GM18867 (cell line): ENCODE results near the gene GTF2F2.

ENCODE experiments used
- ATAC-seq: cut with Tn5 transposase; IDR thresholded peaks from one replicate; pipeline ENCODE4 v1.9.1; 2021; ENCODE audit warnings: mild to moderate bottlenecking, moderate library complexity; ENCODE audit not compliant: unreplicated experiment

The GTF2F2 gene

DNA sequence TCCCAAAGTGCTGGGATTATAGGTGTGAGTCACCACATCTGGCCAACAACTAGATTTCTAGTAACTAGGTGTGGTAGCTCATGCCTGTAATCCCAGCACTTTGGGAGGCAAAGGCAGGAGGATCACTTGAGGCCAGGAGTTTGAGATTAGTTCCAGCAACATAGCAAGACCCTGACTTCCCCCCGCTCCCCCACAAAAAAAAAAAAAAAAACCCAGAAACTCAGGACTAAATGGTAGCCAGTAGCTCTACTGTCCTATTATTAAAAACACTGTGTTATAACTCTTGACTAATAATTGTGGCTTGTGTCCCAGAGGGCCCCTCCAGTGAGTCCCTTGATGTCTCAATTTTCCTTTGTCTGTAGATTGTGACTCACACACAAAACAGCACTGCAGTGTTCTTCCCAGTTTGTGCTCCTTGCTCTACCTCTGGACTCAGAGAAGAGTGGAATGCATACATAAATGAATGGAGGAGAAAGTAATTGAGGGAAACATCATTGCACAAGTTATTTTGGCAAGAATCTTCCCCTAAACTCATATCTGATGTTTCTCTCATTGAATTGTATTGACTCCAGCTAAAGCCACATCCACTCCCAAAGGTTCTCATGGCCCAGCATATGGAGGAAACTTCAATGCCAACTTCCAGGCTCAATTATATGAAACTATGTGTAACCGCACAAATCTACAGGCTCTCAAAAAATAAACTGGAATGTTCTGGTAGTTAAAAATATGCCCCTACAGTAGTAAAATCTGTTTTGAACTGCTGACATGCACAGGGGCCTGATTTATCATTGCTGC, 211.9 kb downstream of the GTF2F2 start:
- ATAC-seq, result no peak

DNA sequence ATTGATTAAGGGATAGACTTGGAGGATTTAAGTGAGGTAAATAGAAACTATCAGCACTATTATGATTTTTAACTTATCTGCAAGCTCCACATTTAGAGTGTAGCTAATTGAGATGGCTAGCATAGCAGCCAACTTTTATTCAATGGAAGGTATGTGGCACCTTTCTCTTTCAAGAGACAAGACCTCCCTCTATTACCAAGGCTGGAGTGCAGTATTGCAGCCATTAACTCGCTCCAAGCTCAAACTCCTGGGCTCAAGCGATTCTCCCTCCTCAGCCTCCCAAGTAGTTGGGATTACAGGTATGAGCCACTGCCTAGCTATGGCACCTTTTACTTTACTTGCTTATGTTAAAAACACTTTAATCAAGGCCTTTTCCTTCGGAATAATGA, 212.5 kb downstream of the GTF2F2 start:
- ATAC-seq, result no peak

DNA sequence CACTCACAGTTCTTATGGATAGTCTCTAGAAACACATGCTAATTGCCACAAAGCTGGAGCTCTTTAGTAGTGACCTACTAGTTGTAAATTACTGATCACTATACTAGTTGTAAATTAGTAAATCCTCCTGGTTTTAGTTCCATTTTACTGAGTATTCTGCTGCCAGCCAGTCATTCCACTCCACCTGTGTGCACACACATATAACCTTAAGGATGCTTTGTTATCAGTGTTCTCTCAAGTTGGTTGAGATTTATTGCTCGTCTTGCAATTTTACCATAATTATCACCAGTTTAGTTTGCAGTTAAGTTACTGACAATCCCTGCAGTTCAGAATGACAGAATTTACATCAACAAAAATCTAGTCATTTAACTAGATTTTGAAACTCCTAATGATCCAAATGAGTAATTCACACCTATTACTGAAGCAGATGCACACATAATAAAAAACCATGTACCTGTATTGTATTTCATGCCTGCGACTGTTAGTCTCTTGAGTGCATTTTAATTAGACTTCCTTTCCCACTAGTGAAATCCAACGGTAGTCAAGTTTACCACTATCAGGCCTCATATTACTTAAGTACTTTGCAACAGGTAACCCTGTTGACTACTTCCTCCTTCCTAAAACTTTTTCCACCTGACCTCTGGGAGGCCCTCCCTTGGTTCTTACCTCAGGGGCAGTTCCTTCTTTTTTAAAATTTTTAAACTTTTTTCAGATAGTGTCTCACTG, 213.1 kb downstream of the GTF2F2 start:
- no peak for ATAC-seq
